HCT116 (cell line): ENCODE measurements around the gene SUSD2. TPM values are rescaled to one million over a fixed set of nuclear protein-coding genes. Genes with fewer than 3 reads are reported as not detected.
A peak's percentile ranks its signal among the peaks of the same experiment; 100 is the strongest.

Experiments used
- ATAC-seq: fragments of 200-7000 bp; cut with Tn5 transposase; 2 replicates; pipeline ENCODE4 v1.9.1; 2020; ENCODE audit warnings: mild to moderate bottlenecking, moderate library complexity
- BruUV-seq: library from RNA; stranded (reverse); fragments of 400-500 nt; replicated peaks from 2 replicates; lab custom pipeline; 2021; lab: Mats Ljungman, UMichigan
- CTCF ChIA-PET: fragments of 300-600 bp; sonication (Branson Sonifier 250); formaldehyde crosslinking; loops from one replicate; lab custom pipeline; 2021; ENCODE audit warnings: antibody characterized with exemption; lab: Charles Lee
- POLR2A ChIA-PET: fragments of 300-600, 350-600 bp; sonication (Branson Sonifier 250); formaldehyde crosslinking; loops from one replicate; lab custom pipeline; 2021; ENCODE audit warnings: antibody characterized with exemption; lab: Charles Lee
- RAD21 ChIA-PET, 2 experiments: fragments of 300-600 bp; sonication (Branson Sonifier 250); formaldehyde crosslinking; loops; one replicate each; lab custom pipeline; 2023; ENCODE audit warnings: low total read pairs in 2 of 2; ENCODE audit not compliant: uncharacterized antibody in 2 of 2, unreplicated experiment in 2 of 2, low non-redundant PET in 1 of 2; lab: Charles Lee
- DNase-seq: peaks from one replicate; pipeline ENCODE4 v3.0.0-alpha.2; 2010; ENCODE audit warnings: low read depth, low spot score
- H2AFZ ChIP-seq: fragments of 200-600 bp; shearing (Covaris generic), sonication (generic); 2 replicates; pipeline ENCODE4 v1.6.1; 2017; ENCODE audit warnings: low read depth, mixed run types, mixed read lengths, antibody characterized with exemption, low read length; ENCODE audit not compliant: poor library complexity, severe bottlenecking
- H3K27ac ChIP-seq: 2 replicates; pipeline ENCODE4 v1.5.1; 2012; ENCODE audit warnings: low read depth, low read length
- H3K27me3 ChIP-seq: fragments of 200-600 bp; sonication (generic); 2 replicates; pipeline ENCODE4 v1.6.1; 2016; ENCODE audit warnings: mixed run types, low read length, mixed read lengths; ENCODE audit not compliant: insufficient read depth
- H3K36me3 ChIP-seq, 2 experiments: fragments of 200-500 bp in 1 of 2; fragments of 200-600 bp in 1 of 2; sonication (Bioruptor generic) in 1 of 2; sonication (generic) in 1 of 2; 2 replicates each; pipeline versions ENCODE4 v1.5.1 to v1.6.1; 2014 to 2016; ENCODE audit warnings: low read length in 2 of 2, inconsistent platforms in 1 of 2, mixed read lengths in 1 of 2, mixed run types in 1 of 2; ENCODE audit not compliant: insufficient read depth in 2 of 2, control insufficient read depth in 1 of 2
- H3K4me1 ChIP-seq, 2 experiments: fragments of 200-600 bp in 1 of 2; sonication (generic) in 1 of 2; 2 replicates each; pipeline versions ENCODE4 v1.5.1 to v1.6.1; 2012 to 2017; ENCODE audit warnings: low read length in 2 of 2, inconsistent platforms in 1 of 2, mild to moderate bottlenecking in 1 of 2, mixed read lengths in 1 of 2, mixed run types in 1 of 2, moderate library complexity in 1 of 2; ENCODE audit not compliant: insufficient read depth in 2 of 2, control insufficient read depth in 1 of 2
- H3K4me2 ChIP-seq: fragments of 200-600 bp; sonication (generic); 2 replicates; pipeline ENCODE4 v1.6.1; 2017; ENCODE audit warnings: mixed run types, low read length, mixed read lengths
- H3K4me3 ChIP-seq, 2 experiments: fragments of 200-600 bp in 1 of 2; sonication (generic) in 1 of 2; replicated peaks in 1 of 2; 2 replicates each; pipeline ENCODE4 v1.5.1; 2011 to 2016; ENCODE audit warnings: low read length in 2 of 2, control low read depth in 1 of 2, low read depth in 1 of 2, mild to moderate bottlenecking in 1 of 2, mixed read lengths in 1 of 2, mixed run types in 1 of 2
- H3K79me2 ChIP-seq: fragments of 200-600 bp; sonication (generic); 2 replicates; pipeline ENCODE4 v1.6.1; 2017; ENCODE audit warnings: mild to moderate bottlenecking, mixed run types, low read length, moderate library complexity, mixed read lengths; ENCODE audit not compliant: insufficient read depth
- H3K9ac ChIP-seq: fragments of 200-600 bp; sonication (generic); 2 replicates; pipeline ENCODE4 v1.6.1; 2016; ENCODE audit warnings: low read length, mixed read lengths
- H3K9me2 ChIP-seq: fragments of 200-600 bp; sonication (generic), shearing (Covaris generic); 2 replicates; pipeline ENCODE4 v1.6.1; 2017; ENCODE audit warnings: mixed run types, mild to moderate bottlenecking, moderate library complexity; ENCODE audit not compliant: insufficient read depth
- H3K9me3 ChIP-seq, 2 experiments: fragments of 200-500 bp in 1 of 2; fragments of 200-600 bp in 1 of 2; sonication (Bioruptor generic) in 1 of 2; sonication (generic) in 1 of 2; 2 replicates each; pipeline ENCODE4 v1.6.1; 2014 to 2017; ENCODE audit warnings: low read length in 2 of 2, mixed read lengths in 2 of 2, inconsistent platforms in 1 of 2, low read depth in 1 of 2, mild to moderate bottlenecking in 1 of 2, mixed run types in 1 of 2, moderate library complexity in 1 of 2; ENCODE audit not compliant: control insufficient read depth in 1 of 2, insufficient read depth in 1 of 2
- H4K20me1 ChIP-seq: fragments of 200-600 bp; sonication (generic), shearing (Covaris generic); 2 replicates; pipeline ENCODE4 v1.6.1; 2017; ENCODE audit warnings: mixed run types, mild to moderate bottlenecking, moderate library complexity; ENCODE audit not compliant: insufficient read depth
- CTCF ChIP-seq, 3 experiments: fragments of 200-600 bp in 1 of 3; sonication (generic) in 1 of 3; IDR thresholded peaks in 2 of 3; conservative IDR thresholded peaks in 1 of 3; 2 replicates each; pipeline ENCODE4 v1.5.1; 2012 to 2017; ENCODE audit warnings: low read depth in 2 of 3, low read length in 2 of 3, antibody characterized with exemption in 1 of 3, borderline replicate concordance in 1 of 3, control low read depth in 1 of 3, mild to moderate bottlenecking in 1 of 3, mixed read lengths in 1 of 3, mixed run types in 1 of 3, moderate library complexity in 1 of 3; ENCODE audit not compliant: insufficient read depth in 1 of 3
- EZH2 ChIP-seq: fragments of 200-600 bp; sonication (generic); IDR thresholded peaks from 2 replicates; pipeline ENCODE4 v1.6.1; 2017; ENCODE audit warnings: antibody characterized with exemption, mixed run types
- RAD21 ChIP-seq: IDR thresholded peaks from 2 replicates; pipeline ENCODE4 v1.6.1; 2012; ENCODE audit warnings: low read depth, mild to moderate bottlenecking
- YY1 ChIP-seq: IDR thresholded peaks from 2 replicates; pipeline ENCODE4 v1.6.1; 2011; ENCODE audit warnings: low read length, low read depth, moderate library complexity, mild to moderate bottlenecking; ENCODE audit not compliant: insufficient replicate concordance; ENCODE audit errors: extremely low read depth
- ZBTB33 ChIP-seq: IDR thresholded peaks from 2 replicates; pipeline ENCODE4 v1.6.1; 2011; ENCODE audit warnings: mild to moderate bottlenecking, low read length, moderate library complexity; ENCODE audit not compliant: insufficient replicate concordance; ENCODE audit errors: extremely low read depth
- ZFX ChIP-seq: fragments of 450-650 bp; IDR thresholded peaks from 2 replicates; pipeline ENCODE4 v1.6.1; 2017
- intact Hi-C: fragments of 100-400 bp; cut with micrococcal nuclease; formaldehyde crosslinking; loops from 2 replicates; pipeline ENCODE4 v1.10.0; 2022
- total RNA-seq: library from RNA; stranded (reverse); gene quantifications from one replicate; pipeline ENCODE4 v1.2.1, GENCODE V29; 2021; ENCODE audit not compliant: unreplicated experiment
- TF ChIP-seq, protein P1 (sequence below): IDR thresholded peaks from 2 replicates; pipeline ENCODE4 v1.6.1; 2012; ENCODE audit warnings: low read depth

SUSD2 gene
- total RNA-seq, 1 experiment from 2014 or later, result 6.6 TPM

DNA sequence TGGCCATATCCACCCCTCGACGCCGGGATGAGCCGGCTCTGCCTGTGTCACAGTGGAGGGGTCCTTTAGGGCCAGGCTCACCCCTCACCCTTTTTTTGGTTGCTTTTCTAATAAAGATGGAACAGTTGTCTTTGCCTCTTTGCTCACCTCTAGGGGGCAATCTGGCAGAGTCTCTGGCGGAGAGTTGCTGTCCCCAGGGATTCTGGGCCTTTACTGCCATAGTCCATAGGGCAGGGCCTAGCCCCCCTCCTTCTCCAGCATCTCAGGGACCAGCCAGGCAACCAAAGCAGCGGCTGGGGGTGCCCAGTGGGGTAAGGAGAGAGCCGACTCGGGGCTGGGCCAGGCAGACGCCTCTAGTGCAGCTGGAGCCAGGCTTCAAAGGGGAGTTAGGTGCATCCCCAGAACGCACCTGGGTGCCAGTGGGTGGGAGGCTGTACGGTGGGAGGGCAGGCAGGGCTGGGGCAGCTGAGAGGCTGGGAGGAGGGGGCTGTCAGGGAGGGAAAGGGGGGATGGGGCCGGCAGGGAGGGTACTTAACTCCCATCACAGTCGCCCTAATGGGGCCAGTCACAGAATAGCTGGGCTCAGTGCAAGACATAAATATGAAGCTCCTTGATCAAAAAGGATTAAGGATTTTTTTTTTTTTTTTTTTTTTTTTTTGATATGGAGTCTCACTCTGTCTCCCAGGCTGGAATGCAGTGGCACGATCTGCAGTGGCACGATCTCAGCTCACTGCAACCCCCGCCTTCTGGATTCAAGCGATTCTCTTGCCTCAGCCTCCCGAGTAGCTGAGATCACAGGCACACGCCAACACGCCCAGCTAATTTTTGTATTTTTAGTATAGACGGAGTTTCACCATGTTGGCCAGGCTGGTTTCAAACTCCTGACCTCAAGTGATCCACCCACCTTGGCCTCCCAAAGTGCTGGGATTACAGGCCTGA, 2.5 kb upstream of the SUSD2 start:
- Histone ChIP-seq H3K79me2 (no peaks in the 10 kb centered on the region), H3K9me2 (no peaks in the 10 kb centered on the region), H2AFZ (no peak overlapping the region), H3K4me1 (peaks cover 7 to 10% of the 10 kb centered on the region in 2 experiments; a peak in 3 of 4 replicates), H3K9ac (no peak overlapping the region), H4K20me1 (no peaks in the 10 kb centered on the region), H3K36me3 (no peaks in the 10 kb centered on the region; a peak in 2 of 4 replicates), H3K4me3 (no peak overlapping the region), H3K4me2 (no peak overlapping the region), H3K27me3 (no peaks in the 10 kb centered on the region), H3K27ac (no peak overlapping the region), H3K9me3 (no peaks in the 10 kb centered on the region)
- RAD21 ChIA-PET, result no interaction called here
- no TSS peak for BruUV-seq
- ATAC-seq (peak; percentile 37), DNase-seq (no peak)
- intact Hi-C loops, result loop anchor here (5.0 kb wide), 1 partner anchor 196 kb away; the partner anchor contains the start of gene GSTT2
- CTCF ChIA-PET, result interaction anchor here (0.7 to 1.6 kb wide), 4 partner anchors 21 to 69 kb away, joined by 3 to 5 read pairs (median 3); no protein-coding TSS in a partner anchor
- TF ChIP-seq ZFX, result no peak
- TF ChIP-seq, protein P1, sequence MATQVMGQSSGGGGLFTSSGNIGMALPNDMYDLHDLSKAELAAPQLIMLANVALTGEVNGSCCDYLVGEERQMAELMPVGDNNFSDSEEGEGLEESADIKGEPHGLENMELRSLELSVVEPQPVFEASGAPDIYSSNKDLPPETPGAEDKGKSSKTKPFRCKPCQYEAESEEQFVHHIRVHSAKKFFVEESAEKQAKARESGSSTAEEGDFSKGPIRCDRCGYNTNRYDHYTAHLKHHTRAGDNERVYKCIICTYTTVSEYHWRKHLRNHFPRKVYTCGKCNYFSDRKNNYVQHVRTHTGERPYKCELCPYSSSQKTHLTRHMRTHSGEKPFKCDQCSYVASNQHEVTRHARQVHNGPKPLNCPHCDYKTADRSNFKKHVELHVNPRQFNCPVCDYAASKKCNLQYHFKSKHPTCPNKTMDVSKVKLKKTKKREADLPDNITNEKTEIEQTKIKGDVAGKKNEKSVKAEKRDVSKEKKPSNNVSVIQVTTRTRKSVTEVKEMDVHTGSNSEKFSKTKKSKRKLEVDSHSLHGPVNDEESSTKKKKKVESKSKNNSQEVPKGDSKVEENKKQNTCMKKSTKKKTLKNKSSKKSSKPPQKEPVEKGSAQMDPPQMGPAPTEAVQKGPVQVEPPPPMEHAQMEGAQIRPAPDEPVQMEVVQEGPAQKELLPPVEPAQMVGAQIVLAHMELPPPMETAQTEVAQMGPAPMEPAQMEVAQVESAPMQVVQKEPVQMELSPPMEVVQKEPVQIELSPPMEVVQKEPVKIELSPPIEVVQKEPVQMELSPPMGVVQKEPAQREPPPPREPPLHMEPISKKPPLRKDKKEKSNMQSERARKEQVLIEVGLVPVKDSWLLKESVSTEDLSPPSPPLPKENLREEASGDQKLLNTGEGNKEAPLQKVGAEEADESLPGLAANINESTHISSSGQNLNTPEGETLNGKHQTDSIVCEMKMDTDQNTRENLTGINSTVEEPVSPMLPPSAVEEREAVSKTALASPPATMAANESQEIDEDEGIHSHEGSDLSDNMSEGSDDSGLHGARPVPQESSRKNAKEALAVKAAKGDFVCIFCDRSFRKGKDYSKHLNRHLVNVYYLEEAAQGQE, result no peak
- TF ChIP-seq RAD21, result peak; percentile 20; the same call in 1 of the 2 replicates
- no peak for TF ChIP-seq EZH2
- TF ChIP-seq ZBTB33, result no peak
- no peak for TF ChIP-seq YY1
- peak; percentile 17 to 59 (median 58); a peak in 4 of 6 replicates for TF ChIP-seq CTCF (IDR thresholded peaks at IDR 0.05 in 2 of 3, conservative IDR thresholded peaks at IDR 0.05 in 1 of 3; ENCODE audit: borderline replicate concordance in 1 of 3, insufficient read depth in 1 of 3, low read depth in 2 of 3, low read length in 2 of 3)
- POLR2A ChIA-PET, result no interaction called here
